Astrocyte of the hippocampus (primary cell): Measurements from ENCODE around the gene KIF2C.
"Not testable (repeated sequence)": the region's sequence is repeated elsewhere in the genome, so short reads cannot be mapped to it uniquely, and the experiment has no call there.

Experiments used
- DNase-seq: peaks from one replicate; pipeline ENCODE4 v3.0.0; 2011; ENCODE audit warnings: low read depth, low spot score

The KIF2C gene

GRCh38 chr1:44775930-44776729 is 36.5 kb downstream of the KIF2C start:
- DNase-seq = peak; percentile 47

GRCh38 chr1:44776730-44777068 is 37.1 kb downstream of the KIF2C start:
- no peak for DNase-seq

GRCh38 chr1:44777547-44777946 is 37.9 kb downstream of the KIF2C start:
- DNase-seq = no peak

- DNase-seq = no peak
Measured at GRCh38 chr1:44777969-44778635, 38.5 kb downstream of the KIF2C start.

- DNase-seq = no peak
Measured at GRCh38 chr1:44778705-44779576, 39.3 kb downstream of the KIF2C start.

GRCh38 chr1:44780583-44781121 is 41.0 kb downstream of the KIF2C start:
- DNase-seq = no peak

- DNase-seq = peak; percentile 63
Measured at GRCh38 chr1:44783697-44784093, 44.1 kb downstream of the KIF2C start.

- DNase-seq = peak; percentile 45
Measured at GRCh38 chr1:44784094-44785028, 44.7 kb downstream of the KIF2C start.

- DNase-seq = peak; percentile 68
Measured at GRCh38 chr1:44785029-44785380, 45.4 kb downstream of the KIF2C start.

GRCh38 chr1:44785501-44786137 is 46.0 kb downstream of the KIF2C start:
- DNase-seq = no peak

GRCh38 chr1:44786138-44786840 is 46.7 kb downstream of the KIF2C start:
- DNase-seq = peak; percentile 82

GRCh38 chr1:44786841-44787426 is 47.3 kb downstream of the KIF2C start:
- DNase-seq = no peak

- DNase-seq = no peak
Measured at GRCh38 chr1:44787506-44787905, 47.9 kb downstream of the KIF2C start.

- no peak for DNase-seq
Measured at GRCh38 chr1:44788120-44788860, 48.7 kb downstream of the KIF2C start, which contains the start of gene BEST4. Gene BEST4 (minus strand): TSS chr1:44788170. CDS start chr1:44787705, 465 bp downstream.

- DNase-seq = no peak
Measured at GRCh38 chr1:44790968-44791801, 51.5 kb downstream of the KIF2C start.

- no peak for DNase-seq
Measured at GRCh38 chr1:44792736-44793502, 53.3 kb downstream of the KIF2C start.

- DNase-seq = not testable (repeated sequence)
Measured at GRCh38 chr1:44797886-44798285, 58.2 kb downstream of the KIF2C start.
